Hypothalamus (tissue), 51 donors: ENCODE data around the gene SOX30.

Experiments used
- DNase-seq, 51 donors: peaks; one replicate each; lab custom pipeline; 2025; lab: John Stamatoyannopoulos, UW

The SOX30 gene

GRCh38 chr5:157665467-157666070 lies 13.3 kb upstream of the SOX30 start:
- no peak for DNase-seq

- DNase-seq: no peak
Observed at GRCh38 chr5:157659868-157660660, 7.8 kb upstream of the SOX30 start.

GRCh38 chr5:157658893-157659292 lies 6.7 kb upstream of the SOX30 start:
- DNase-seq: no peak

GRCh38 chr5:157657516-157657915 lies 5.3 kb upstream of the SOX30 start:
- DNase-seq: no peak

- DNase-seq: peak in 17 of 51 donors; percentile 3 to 52 (median 8)
Observed at GRCh38 chr5:157651623-157652376, 438 bp downstream of the SOX30 start.

GRCh38 chr5:157650991-157651611 lies 1.1 kb downstream of the SOX30 start:
- no peak for DNase-seq

- DNase-seq: no peak
Observed at GRCh38 chr5:157649101-157649500, 3.1 kb downstream of the SOX30 start.

- DNase-seq: no peak
Observed at GRCh38 chr5:157648275-157648990, 3.8 kb downstream of the SOX30 start.

- DNase-seq: no peak
Observed at GRCh38 chr5:157640406-157641066, 11.7 kb downstream of the SOX30 start.

- DNase-seq: no peak
Observed at GRCh38 chr5:157630341-157630740, 21.9 kb downstream of the SOX30 start.

- DNase-seq: no peak
Observed at GRCh38 chr5:157626831-157627230, 25.4 kb downstream of the SOX30 start.

- no peak for DNase-seq
Observed at GRCh38 chr5:157624144-157624543, 28.1 kb downstream of the SOX30 start.

- DNase-seq: no peak
Observed at GRCh38 chr5:157620776-157621175, 31.5 kb downstream of the SOX30 start.

GRCh38 chr5:157618191-157618765 lies 34.0 kb downstream of the SOX30 start:
- no peak for DNase-seq

- no peak for DNase-seq
Observed at GRCh38 chr5:157616785-157617184, 35.5 kb downstream of the SOX30 start.

- no peak for DNase-seq
Observed at GRCh38 chr5:157613385-157614245, 38.6 kb downstream of the SOX30 start.

- DNase-seq: no peak
Observed at GRCh38 chr5:157612581-157612980, 39.7 kb downstream of the SOX30 start.
